HCT116 (cell line): ENCODE data around the gene IQCH. TPM values are rescaled to one million over a fixed set of nuclear protein-coding genes. Genes with fewer than 3 reads are reported as not detected.

Experiments
- ATAC-seq: fragments of 200-7000 bp; cut with Tn5 transposase; 2 replicates; pipeline ENCODE4 v1.9.1; 2020; ENCODE audit warnings: mild to moderate bottlenecking, moderate library complexity
- BruUV-seq: library from RNA; stranded (reverse); fragments of 400-500 nt; replicated peaks from 2 replicates; lab custom pipeline; 2021; lab: Mats Ljungman, UMichigan
- CTCF ChIA-PET: fragments of 300-600 bp; sonication (Branson Sonifier 250); formaldehyde crosslinking; loops from one replicate; lab custom pipeline; 2021; ENCODE audit warnings: antibody characterized with exemption; lab: Charles Lee
- POLR2A ChIA-PET: fragments of 300-600, 350-600 bp; sonication (Branson Sonifier 250); formaldehyde crosslinking; loops from one replicate; lab custom pipeline; 2021; ENCODE audit warnings: antibody characterized with exemption; lab: Charles Lee
- RAD21 ChIA-PET, 2 experiments: fragments of 300-600 bp; sonication (Branson Sonifier 250); formaldehyde crosslinking; loops; one replicate each; lab custom pipeline; 2023; ENCODE audit warnings: low total read pairs in 2 of 2; ENCODE audit not compliant: uncharacterized antibody in 2 of 2, unreplicated experiment in 2 of 2, low non-redundant PET in 1 of 2; lab: Charles Lee
- DNase-seq: peaks from one replicate; pipeline ENCODE4 v3.0.0-alpha.2; 2010; ENCODE audit warnings: low read depth, low spot score
- H2AFZ ChIP-seq: fragments of 200-600 bp; shearing (Covaris generic), sonication (generic); 2 replicates; pipeline ENCODE4 v1.6.1; 2017; ENCODE audit warnings: low read depth, mixed run types, mixed read lengths, antibody characterized with exemption, low read length; ENCODE audit not compliant: poor library complexity, severe bottlenecking
- H3K27ac ChIP-seq: 2 replicates; pipeline ENCODE4 v1.5.1; 2012; ENCODE audit warnings: low read depth, low read length
- H3K27me3 ChIP-seq: fragments of 200-600 bp; sonication (generic); 2 replicates; pipeline ENCODE4 v1.6.1; 2016; ENCODE audit warnings: mixed run types, low read length, mixed read lengths; ENCODE audit not compliant: insufficient read depth
- H3K36me3 ChIP-seq, 2 experiments: fragments of 200-500 bp in 1 of 2; fragments of 200-600 bp in 1 of 2; sonication (Bioruptor generic) in 1 of 2; sonication (generic) in 1 of 2; 2 replicates each; pipeline versions ENCODE4 v1.5.1 to v1.6.1; 2014 to 2016; ENCODE audit warnings: low read length in 2 of 2, inconsistent platforms in 1 of 2, mixed read lengths in 1 of 2, mixed run types in 1 of 2; ENCODE audit not compliant: insufficient read depth in 2 of 2, control insufficient read depth in 1 of 2
- H3K4me1 ChIP-seq, 2 experiments: fragments of 200-600 bp in 1 of 2; sonication (generic) in 1 of 2; 2 replicates each; pipeline versions ENCODE4 v1.5.1 to v1.6.1; 2012 to 2017; ENCODE audit warnings: low read length in 2 of 2, inconsistent platforms in 1 of 2, mild to moderate bottlenecking in 1 of 2, mixed read lengths in 1 of 2, mixed run types in 1 of 2, moderate library complexity in 1 of 2; ENCODE audit not compliant: insufficient read depth in 2 of 2, control insufficient read depth in 1 of 2
- H3K4me2 ChIP-seq: fragments of 200-600 bp; sonication (generic); 2 replicates; pipeline ENCODE4 v1.6.1; 2017; ENCODE audit warnings: mixed run types, low read length, mixed read lengths
- H3K4me3 ChIP-seq, 2 experiments: fragments of 200-600 bp in 1 of 2; sonication (generic) in 1 of 2; replicated peaks in 1 of 2; 2 replicates each; pipeline ENCODE4 v1.5.1; 2011 to 2016; ENCODE audit warnings: low read length in 2 of 2, control low read depth in 1 of 2, low read depth in 1 of 2, mild to moderate bottlenecking in 1 of 2, mixed read lengths in 1 of 2, mixed run types in 1 of 2
- H3K79me2 ChIP-seq: fragments of 200-600 bp; sonication (generic); 2 replicates; pipeline ENCODE4 v1.6.1; 2017; ENCODE audit warnings: mild to moderate bottlenecking, mixed run types, low read length, moderate library complexity, mixed read lengths; ENCODE audit not compliant: insufficient read depth
- H3K9ac ChIP-seq: fragments of 200-600 bp; sonication (generic); 2 replicates; pipeline ENCODE4 v1.6.1; 2016; ENCODE audit warnings: low read length, mixed read lengths
- H3K9me2 ChIP-seq: fragments of 200-600 bp; sonication (generic), shearing (Covaris generic); 2 replicates; pipeline ENCODE4 v1.6.1; 2017; ENCODE audit warnings: mixed run types, mild to moderate bottlenecking, moderate library complexity; ENCODE audit not compliant: insufficient read depth
- H3K9me3 ChIP-seq, 2 experiments: fragments of 200-500 bp in 1 of 2; fragments of 200-600 bp in 1 of 2; sonication (Bioruptor generic) in 1 of 2; sonication (generic) in 1 of 2; 2 replicates each; pipeline ENCODE4 v1.6.1; 2014 to 2017; ENCODE audit warnings: low read length in 2 of 2, mixed read lengths in 2 of 2, inconsistent platforms in 1 of 2, low read depth in 1 of 2, mild to moderate bottlenecking in 1 of 2, mixed run types in 1 of 2, moderate library complexity in 1 of 2; ENCODE audit not compliant: control insufficient read depth in 1 of 2, insufficient read depth in 1 of 2
- H4K20me1 ChIP-seq: fragments of 200-600 bp; sonication (generic), shearing (Covaris generic); 2 replicates; pipeline ENCODE4 v1.6.1; 2017; ENCODE audit warnings: mixed run types, mild to moderate bottlenecking, moderate library complexity; ENCODE audit not compliant: insufficient read depth
- FOSL1 ChIP-seq: IDR thresholded peaks from 2 replicates; pipeline ENCODE4 v1.6.1; 2012; ENCODE audit warnings: low read depth
- POLR2A ChIP-seq: IDR thresholded peaks from 2 replicates; pipeline ENCODE4 v1.7.0; 2011; ENCODE audit warnings: borderline replicate concordance; ENCODE audit not compliant: insufficient read depth, insufficient read length; ENCODE audit errors: extremely low read depth
- TCF7L2 ChIP-seq: IDR thresholded peaks from 2 replicates; pipeline ENCODE4 v1.7.0; 2011; ENCODE audit warnings: borderline replicate concordance, inconsistent platforms; ENCODE audit not compliant: insufficient read depth, insufficient read length; ENCODE audit errors: extremely low read depth
- ZNF274 ChIP-seq: fragments of 200-500 bp; sonication (Bioruptor generic); IDR thresholded peaks from 2 replicates; pipeline ENCODE4 v1.6.1; 2014; ENCODE audit warnings: mild to moderate bottlenecking, low read depth, low read length, inconsistent platforms
- intact Hi-C: fragments of 100-400 bp; cut with micrococcal nuclease; formaldehyde crosslinking; loops from 2 replicates; pipeline ENCODE4 v1.10.0; 2022
- total RNA-seq: library from RNA; stranded (reverse); gene quantifications from one replicate; pipeline ENCODE4 v1.2.1, GENCODE V29; 2021; ENCODE audit not compliant: unreplicated experiment

IQCH gene
- total RNA-seq, 1 experiment from 2014 or later = 4.6 TPM

- no peak for DNase-seq
- intact Hi-C loops = no loop called here
- ATAC-seq = no peak
- Histone ChIP-seq H3K27me3 (no peaks in the 10 kb centered on the region), H3K9me2 (no peaks in the 10 kb centered on the region), H4K20me1 (no peaks in the 10 kb centered on the region), H3K4me1 (no peaks in the 10 kb centered on the region), H3K79me2 (no peaks in the 10 kb centered on the region), H2AFZ (no peak overlapping the region), H3K4me3 (no peak overlapping the region), H3K9ac (no peak overlapping the region), H3K9me3 (no peaks in the 10 kb centered on the region), H3K27ac (no peak overlapping the region), H3K36me3 (no peaks in the 10 kb centered on the region), H3K4me2 (no peak overlapping the region)
- ChIA-PET POLR2A (no interaction called here), RAD21 (no interaction called here), CTCF (no interaction called here)
- TF ChIP-seq TCF7L2 (no peak), FOSL1 (no peak), ZNF274 (no peak), POLR2A (no peak)
- no TSS peak for BruUV-seq
These were observed 296.7 kb downstream of the IQCH start for GRCh38 chr15:67551207-67551743.

Other genes with a start within 250 kb of the IQCH start
- 89.2 TPM for gene SMAD3, start 189.2 kb upstream of the IQCH start, total RNA-seq
- gene AAGAB, start 125 bp upstream of the IQCH start, total RNA-seq = 52.0 TPM